ENCODE measurements around the gene GIPR.

Gene GIPR

GRCh38 chr19:45659096-45659729 is 8.8 kb upstream of the GIPR start:
- H3K4me1 ChIP-seq (ENCODE audit: control insufficient read depth, insufficient read depth, low read length) = no peaks in the 10 kb centered on the region
- no peaks in the 10 kb centered on the region for H3K36me3 ChIP-seq (ENCODE audit: control insufficient read depth in 2 of 2, insufficient read depth in 1 of 2, low read length in 2 of 2)
- ChIA-PET POLR2A (no interaction called here), CTCF (interaction anchor here (0.6 kb wide), 1 partner anchor 18 kb away, joined by 6 read pairs; no protein-coding TSS in a partner anchor)
- H3K27ac ChIP-seq (ENCODE audit: extremely low read depth, low read depth, low read length) = no peak overlapping the region
- H3K4me3 ChIP-seq (ENCODE audit: low read depth, low read length) = no peak overlapping the region
- TF ChIP-seq, protein P1, sequence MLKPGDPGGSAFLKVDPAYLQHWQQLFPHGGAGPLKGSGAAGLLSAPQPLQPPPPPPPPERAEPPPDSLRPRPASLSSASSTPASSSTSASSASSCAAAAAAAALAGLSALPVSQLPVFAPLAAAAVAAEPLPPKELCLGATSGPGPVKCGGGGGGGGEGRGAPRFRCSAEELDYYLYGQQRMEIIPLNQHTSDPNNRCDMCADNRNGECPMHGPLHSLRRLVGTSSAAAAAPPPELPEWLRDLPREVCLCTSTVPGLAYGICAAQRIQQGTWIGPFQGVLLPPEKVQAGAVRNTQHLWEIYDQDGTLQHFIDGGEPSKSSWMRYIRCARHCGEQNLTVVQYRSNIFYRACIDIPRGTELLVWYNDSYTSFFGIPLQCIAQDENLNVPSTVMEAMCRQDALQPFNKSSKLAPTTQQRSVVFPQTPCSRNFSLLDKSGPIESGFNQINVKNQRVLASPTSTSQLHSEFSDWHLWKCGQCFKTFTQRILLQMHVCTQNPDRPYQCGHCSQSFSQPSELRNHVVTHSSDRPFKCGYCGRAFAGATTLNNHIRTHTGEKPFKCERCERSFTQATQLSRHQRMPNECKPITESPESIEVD (tag by site-specific recombination; IDR thresholded peaks at IDR 0.05) = no peak
- TF ChIP-seq SP2 (tag by site-specific recombination; IDR thresholded peaks at IDR 0.05) = no peak
- TF ChIP-seq ZNF366 (tag by site-specific recombination; conservative IDR thresholded peaks at IDR 0.05) = peak; percentile 69
- peak; percentile 58 for TF ChIP-seq ZIC2 (tag by site-specific recombination; IDR thresholded peaks at IDR 0.05)
- peak; percentile 75 for TF ChIP-seq PRDM1 (tag by site-specific recombination; IDR thresholded peaks at IDR 0.05)
- no peaks in the 10 kb centered on the region for H3K9me3 ChIP-seq (ENCODE audit: control insufficient read depth, insufficient read depth, low read depth, low read length)

DNA sequence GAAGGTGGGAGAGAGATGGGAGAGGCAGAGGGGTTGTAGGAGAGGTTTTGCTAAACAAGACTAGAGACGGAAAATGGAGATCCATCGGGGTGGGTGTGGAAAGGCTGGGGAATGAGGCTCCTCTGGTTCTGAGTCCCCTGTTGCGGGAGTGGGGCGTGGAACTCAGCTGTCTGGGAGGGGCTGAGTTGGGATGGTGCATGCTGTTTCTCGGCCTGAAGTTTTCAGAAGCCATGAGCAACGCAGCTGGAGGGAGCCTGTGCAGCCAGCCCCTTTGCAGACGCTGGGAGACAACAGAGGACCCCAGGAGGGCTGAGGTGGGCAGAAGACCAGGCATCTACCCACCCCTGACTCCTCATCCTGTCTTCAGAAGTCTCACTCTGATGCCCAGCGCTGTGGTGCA is 7.4 kb upstream of the GIPR start:
- POLR2A ChIA-PET = interaction anchor here (0.6 to 1.1 kb wide), 2 partner anchors 17 to 40 kb away, joined by 3 to 4 read pairs; no protein-coding TSS in a partner anchor
- Histone ChIP-seq H3K27ac (ENCODE audit: extremely low read depth, low read depth, low read length) (no peak overlapping the region), H3K36me3 (ENCODE audit: control insufficient read depth in 2 of 2, insufficient read depth in 1 of 2, low read length in 2 of 2) (no peaks in the 10 kb centered on the region), H3K4me3 (ENCODE audit: low read depth, low read length) (no peak overlapping the region), H3K4me1 (ENCODE audit: control insufficient read depth, insufficient read depth, low read length) (no peaks in the 10 kb centered on the region), H3K9me3 (ENCODE audit: control insufficient read depth, insufficient read depth, low read depth, low read length) (no peaks in the 10 kb centered on the region)
- TF ChIP-seq ZNF184 (tag by site-specific recombination; IDR thresholded peaks at IDR 0.05) = no peak
- no peak for TF ChIP-seq ZNF350 (tag by site-specific recombination; IDR thresholded peaks at IDR 0.05)
- CTCF ChIA-PET = interaction anchor here (1.0 kb wide), 1 partner anchor 17 kb away, joined by 4 read pairs; no protein-coding TSS in a partner anchor

- H3K27ac ChIP-seq (ENCODE audit: extremely low read depth, low read depth, low read length) = no peak overlapping the region
- POLR2A ChIA-PET = interaction anchor here (0.5 kb wide), 1 partner anchor 12 kb away, joined by 3 read pairs; no protein-coding TSS in a partner anchor
Measured at GRCh38 chr19:45663800-45664199, 4.2 kb upstream of the GIPR start.

DNA sequence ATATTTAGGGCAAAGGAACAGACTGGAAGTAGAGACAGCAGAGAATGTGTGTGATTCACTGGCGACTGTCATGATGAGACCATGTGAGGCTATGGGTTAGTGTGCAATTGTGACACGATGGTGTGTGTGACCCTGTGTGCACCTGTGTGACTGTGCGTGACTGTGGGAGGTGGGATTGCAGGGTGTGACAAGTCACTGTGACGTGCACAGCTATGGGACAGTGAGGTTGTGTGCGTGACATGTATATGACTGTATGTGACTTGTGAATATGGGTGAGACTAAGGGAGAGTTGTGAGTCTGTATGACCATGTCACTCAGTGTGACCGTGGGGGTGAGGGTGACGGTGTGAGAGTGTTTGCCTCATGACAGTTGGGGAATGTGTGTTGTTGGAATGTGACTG is 3.4 kb upstream of the GIPR start:
- Histone ChIP-seq H3K4me3 (ENCODE audit: low read depth, low read length) (no peak overlapping the region), H3K36me3 (ENCODE audit: control insufficient read depth in 2 of 2, insufficient read depth in 1 of 2, low read length in 2 of 2) (no peaks in the 10 kb centered on the region), H3K9me3 (ENCODE audit: control insufficient read depth, insufficient read depth, low read depth, low read length) (no peaks in the 10 kb centered on the region), H3K27ac (ENCODE audit: extremely low read depth, low read depth, low read length) (no peak overlapping the region), H3K4me1 (ENCODE audit: control insufficient read depth, insufficient read depth, low read length) (peaks cover 10% of the 10 kb centered on the region)
- ChIA-PET CTCF (interaction anchor here (0.6 kb wide), 3 partner anchors 21 to 413 kb away, joined by 3 to 5 read pairs (median 3); no protein-coding TSS in a partner anchor), POLR2A (no interaction called here)
- TF ChIP-seq ZNF707 (tag by site-specific recombination; IDR thresholded peaks at IDR 0.05) (no peak), ZSCAN23 (tag by site-specific recombination; IDR thresholded peaks at IDR 0.05) (no peak), CTCF (tag by site-specific recombination; IDR thresholded peaks at IDR 0.05) (no peak), ZEB2 (tag by site-specific recombination; IDR thresholded peaks at IDR 0.05) (no peak), ZNF645 (tag by site-specific recombination; IDR thresholded peaks at IDR 0.05) (no peak), ZNF623 (tag by site-specific recombination; IDR thresholded peaks at IDR 0.05) (no peak), ZNF302 (tag by site-specific recombination; IDR thresholded peaks at IDR 0.05; ENCODE audit: low read depth) (no peak)

More at GRCh38 chr19:45663800-45664199, 4.2 kb upstream of the GIPR start:
- TF ChIP-seq, protein P2, sequence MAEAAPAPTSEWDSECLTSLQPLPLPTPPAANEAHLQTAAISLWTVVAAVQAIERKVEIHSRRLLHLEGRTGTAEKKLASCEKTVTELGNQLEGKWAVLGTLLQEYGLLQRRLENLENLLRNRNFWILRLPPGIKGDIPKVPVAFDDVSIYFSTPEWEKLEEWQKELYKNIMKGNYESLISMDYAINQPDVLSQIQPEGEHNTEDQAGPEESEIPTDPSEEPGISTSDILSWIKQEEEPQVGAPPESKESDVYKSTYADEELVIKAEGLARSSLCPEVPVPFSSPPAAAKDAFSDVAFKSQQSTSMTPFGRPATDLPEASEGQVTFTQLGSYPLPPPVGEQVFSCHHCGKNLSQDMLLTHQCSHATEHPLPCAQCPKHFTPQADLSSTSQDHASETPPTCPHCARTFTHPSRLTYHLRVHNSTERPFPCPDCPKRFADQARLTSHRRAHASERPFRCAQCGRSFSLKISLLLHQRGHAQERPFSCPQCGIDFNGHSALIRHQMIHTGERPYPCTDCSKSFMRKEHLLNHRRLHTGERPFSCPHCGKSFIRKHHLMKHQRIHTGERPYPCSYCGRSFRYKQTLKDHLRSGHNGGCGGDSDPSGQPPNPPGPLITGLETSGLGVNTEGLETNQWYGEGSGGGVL (tag by site-specific recombination; IDR thresholded peaks at IDR 0.05) = peak; percentile 84
- TF ChIP-seq ZNF121 (tag by site-specific recombination; IDR thresholded peaks at IDR 0.05) (peak; percentile 88), ZNF202 (tag by site-specific recombination; IDR thresholded peaks at IDR 0.05; ENCODE audit: borderline replicate concordance) (no peak)
- CTCF ChIA-PET = no interaction called here
- H3K4me1 ChIP-seq (ENCODE audit: control insufficient read depth, insufficient read depth, low read length) = peaks cover 8% of the 10 kb centered on the region
- H3K4me3 ChIP-seq (ENCODE audit: low read depth, low read length) = no peak overlapping the region
- no peaks in the 10 kb centered on the region for H3K9me3 ChIP-seq (ENCODE audit: control insufficient read depth, insufficient read depth, low read depth, low read length)
- H3K36me3 ChIP-seq (ENCODE audit: control insufficient read depth in 2 of 2, insufficient read depth in 1 of 2, low read length in 2 of 2) = no peaks in the 10 kb centered on the region
